NT2/D1 (cell line): Measurements from ENCODE around the gene BCO2.
A peak's percentile ranks its signal among the peaks of the same experiment; 100 is the strongest.

Experiments
- DNase-seq: peaks from one replicate; pipeline ENCODE4 v3.0.0-alpha.2; 2011; ENCODE audit warnings: low read depth, low spot score
- H3K27me3 ChIP-seq: 2 replicates; pipeline ENCODE4 v1.6.0; 2011; ENCODE audit warnings: mild to moderate bottlenecking; ENCODE audit not compliant: insufficient read length, insufficient read depth
- H3K36me3 ChIP-seq: 2 replicates; pipeline ENCODE4 v1.6.1; 2011; ENCODE audit warnings: mild to moderate bottlenecking, low read length, mixed read lengths; ENCODE audit not compliant: insufficient read depth, insufficient read length
- H3K4me1 ChIP-seq: 2 replicates; pipeline ENCODE4 v1.5.1; 2011; ENCODE audit not compliant: insufficient read depth, insufficient read length
- H3K4me3 ChIP-seq: 2 replicates; pipeline ENCODE4 v1.5.1; 2011; ENCODE audit warnings: low read depth; ENCODE audit not compliant: insufficient read length
- H3K9ac ChIP-seq: 2 replicates; pipeline ENCODE4 v1.6.0; 2011; ENCODE audit warnings: low read depth; ENCODE audit not compliant: insufficient read length
- H3K9me3 ChIP-seq: 2 replicates; pipeline ENCODE4 v1.5.1; 2011; ENCODE audit warnings: mild to moderate bottlenecking, low read length; ENCODE audit not compliant: insufficient read depth
- SUZ12 ChIP-seq: IDR thresholded peaks from 2 replicates; pipeline ENCODE4 v1.6.1; 2011; ENCODE audit not compliant: insufficient read length, insufficient read depth; ENCODE audit errors: extremely low read depth
- YY1 ChIP-seq: IDR thresholded peaks from 2 replicates; pipeline ENCODE4 v1.6.1; 2011; ENCODE audit not compliant: insufficient read length, insufficient read depth
- ZNF274 ChIP-seq: IDR thresholded peaks from 2 replicates; pipeline ENCODE4 v1.6.1; 2011; ENCODE audit warnings: mild to moderate bottlenecking, low read depth, low read length

BCO2 gene

DNA sequence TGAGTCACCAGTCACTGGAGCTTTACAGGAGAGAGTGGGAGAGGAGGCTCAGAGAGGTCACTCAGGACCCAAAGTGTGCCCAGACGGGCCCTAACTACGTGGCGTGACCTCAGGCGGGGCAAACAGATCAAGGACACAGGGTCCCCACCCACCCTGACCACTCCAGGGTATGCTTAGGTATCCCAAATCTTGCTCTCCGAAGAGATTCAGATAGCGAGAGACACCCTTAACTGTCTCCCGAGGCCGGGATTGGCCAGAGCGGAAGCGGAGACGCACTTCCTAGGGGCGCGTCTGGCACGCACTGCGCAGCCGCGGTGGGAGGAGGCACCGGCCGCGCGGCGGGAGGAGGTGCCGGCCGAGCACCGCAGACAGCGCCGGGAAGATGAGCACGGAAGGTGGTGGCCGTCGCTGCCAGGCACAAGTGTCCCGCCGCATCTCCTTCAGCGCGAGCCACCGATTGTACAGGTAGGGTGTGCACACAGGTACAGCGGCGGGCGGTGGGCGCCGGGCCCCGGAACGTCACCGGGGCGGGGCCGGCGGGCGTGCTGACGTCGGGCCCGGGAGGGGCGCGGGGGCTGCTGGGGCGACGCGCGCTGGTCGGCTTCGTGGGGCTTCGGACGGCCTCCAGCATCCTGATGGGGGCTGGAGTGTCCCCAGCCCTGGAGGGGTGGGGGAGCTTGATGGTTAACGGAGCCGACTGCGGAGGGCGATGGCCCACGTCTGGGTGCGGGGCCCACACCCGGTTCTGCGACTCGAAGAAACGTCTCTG is 50.9 kb downstream of the BCO2 start, which contains the start of gene PTS:
TSS of gene PTS (plus strand) at position 367 of the 769 bp plus-strand sequence. CDS start at position 383, 16 bp downstream.
- peaks cover 31% of the 10 kb centered on the region for H3K36me3 ChIP-seq
- H3K9me3 ChIP-seq: no peaks in the 10 kb centered on the region
- TF ChIP-seq SUZ12 (no peak), ZNF274 (no peak), YY1 (no peak)
- peak within 1 kb of the TSS; percentile 93 for H3K9ac ChIP-seq
- DNase-seq: peak; percentile 68
- H3K4me3 ChIP-seq: peak within 1 kb of the TSS; percentile 86
- no peaks in the 10 kb centered on the region for H3K27me3 ChIP-seq
- H3K4me1 ChIP-seq: no peaks in the 10 kb centered on the region

DNA sequence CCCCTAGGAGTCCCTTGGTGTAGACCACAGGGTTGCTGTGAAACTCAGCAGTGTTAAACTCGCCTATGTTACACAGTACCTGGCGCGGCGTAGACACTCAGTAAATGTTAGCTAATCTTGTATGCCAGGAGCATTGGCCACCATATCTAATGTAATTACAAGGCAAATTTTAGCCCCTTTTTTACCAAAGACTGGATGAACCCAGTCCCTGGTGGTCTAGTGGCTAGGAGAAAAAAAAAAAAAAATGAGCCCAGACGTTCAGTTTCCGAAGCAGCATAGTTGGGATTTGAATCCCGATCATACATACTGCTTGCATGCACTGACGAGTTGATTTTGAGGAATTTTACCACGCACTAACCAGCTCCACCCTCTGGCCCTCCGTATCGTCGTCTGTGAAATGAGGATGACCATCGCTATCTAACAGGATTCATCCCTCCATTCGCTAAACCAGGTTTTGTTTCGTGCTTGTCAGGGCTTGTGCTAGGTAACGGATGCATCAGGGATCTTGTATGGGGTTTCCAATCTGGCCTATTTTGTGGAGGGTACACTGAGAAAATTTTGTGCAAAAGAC is 51.6 kb downstream of the BCO2 start:
- H3K4me1 ChIP-seq: no peaks in the 10 kb centered on the region
- DNase-seq: no peak
- no peaks in the 10 kb centered on the region for H3K27me3 ChIP-seq
- H3K36me3 ChIP-seq: peaks cover 31% of the 10 kb centered on the region
- TF ChIP-seq SUZ12 (no peak), YY1 (no peak), ZNF274 (no peak)
- no peaks in the 10 kb centered on the region for H3K9me3 ChIP-seq
- H3K4me3 ChIP-seq: peak overlapping the region; percentile 86
- peak overlapping the region; percentile 93 for H3K9ac ChIP-seq

DNA sequence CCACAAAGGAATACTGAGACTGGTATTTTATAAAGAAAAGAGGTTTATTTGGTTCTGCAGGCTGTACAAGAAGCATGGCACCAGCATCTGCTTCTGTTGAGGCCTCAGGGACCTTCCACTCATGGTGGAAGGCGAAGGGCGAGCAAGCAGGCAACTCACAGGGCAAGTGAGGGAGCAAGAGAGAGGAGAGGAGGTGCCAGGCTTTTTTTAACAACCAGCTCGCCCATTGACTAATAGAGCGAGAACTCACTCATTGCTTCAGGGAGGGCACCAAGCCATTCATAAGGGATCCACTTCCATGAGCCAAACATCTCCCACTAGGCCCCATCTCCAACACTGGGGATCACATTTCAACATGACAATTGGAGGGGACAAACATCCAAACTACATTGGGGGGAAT is 52.2 kb downstream of the BCO2 start:
- peak overlapping the region; percentile 86 for H3K4me3 ChIP-seq

DNA sequence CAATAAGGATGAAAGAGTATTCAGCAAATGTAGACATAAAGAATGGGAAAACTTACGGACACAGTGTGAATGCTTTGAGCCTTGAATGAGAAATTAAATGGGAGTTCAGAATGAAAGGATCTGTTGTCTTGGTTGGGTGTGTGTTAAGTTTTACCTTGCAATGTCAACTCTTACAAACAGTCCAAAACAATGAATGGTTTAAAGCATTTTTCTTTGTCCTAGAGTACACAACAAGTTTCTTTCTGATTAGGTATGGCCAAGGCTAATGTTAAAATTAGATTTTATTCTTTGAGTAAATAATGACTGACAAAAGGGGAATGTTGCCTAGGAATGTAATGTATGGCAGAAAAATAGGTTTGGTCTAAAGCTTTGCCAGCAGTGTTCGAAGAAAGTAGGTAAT is 53.4 kb downstream of the BCO2 start:
- Histone ChIP-seq H3K9ac (no peak overlapping the region), H3K27me3 (no peaks in the 10 kb centered on the region), H3K36me3 (peaks cover 49% of the 10 kb centered on the region), H3K4me1 (no peaks in the 10 kb centered on the region), H3K9me3 (no peaks in the 10 kb centered on the region), H3K4me3 (no peak overlapping the region)
- TF ChIP-seq YY1 (no peak), SUZ12 (no peak), ZNF274 (no peak)
- no peak for DNase-seq

More for the DNA sequence above, 52.2 kb downstream of the BCO2 start:
- H3K9ac ChIP-seq: peak overlapping the region; percentile 93
- no peak for TF ChIP-seq SUZ12
- TF ChIP-seq YY1: no peak
- no peak for TF ChIP-seq ZNF274
- H3K9me3 ChIP-seq: no peaks in the 10 kb centered on the region
- H3K4me1 ChIP-seq: no peaks in the 10 kb centered on the region
- no peak for DNase-seq
- peaks cover 37% of the 10 kb centered on the region for H3K36me3 ChIP-seq
- no peaks in the 10 kb centered on the region for H3K27me3 ChIP-seq

DNA sequence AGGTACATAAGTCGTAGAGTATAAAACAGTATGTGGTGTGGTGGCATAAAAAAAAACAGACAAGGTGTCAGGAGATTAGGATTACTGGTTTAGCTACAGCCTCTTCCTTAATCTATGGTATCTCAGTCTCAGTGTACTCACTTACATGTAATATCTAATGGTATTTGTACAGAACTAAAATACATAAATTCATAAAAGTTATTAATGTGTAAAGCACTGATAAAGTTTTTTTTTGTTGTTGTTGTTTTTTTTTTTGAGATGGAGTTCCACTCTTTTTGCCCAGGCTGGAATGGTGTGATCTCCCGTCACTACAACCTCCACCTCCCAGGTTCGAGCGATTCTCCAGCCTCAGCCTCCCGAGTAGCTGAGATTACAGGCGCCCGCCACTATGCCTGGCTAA is 53.8 kb downstream of the BCO2 start:
- DNase-seq: no peak
- peaks cover 53% of the 10 kb centered on the region for H3K36me3 ChIP-seq
- H3K27me3 ChIP-seq: no peaks in the 10 kb centered on the region
- H3K9ac ChIP-seq: no peak overlapping the region
- H3K9me3 ChIP-seq: no peaks in the 10 kb centered on the region
- no peak overlapping the region for H3K4me3 ChIP-seq
- H3K4me1 ChIP-seq: no peaks in the 10 kb centered on the region
- TF ChIP-seq SUZ12: no peak
- no peak for TF ChIP-seq YY1
- no peak for TF ChIP-seq ZNF274

DNA sequence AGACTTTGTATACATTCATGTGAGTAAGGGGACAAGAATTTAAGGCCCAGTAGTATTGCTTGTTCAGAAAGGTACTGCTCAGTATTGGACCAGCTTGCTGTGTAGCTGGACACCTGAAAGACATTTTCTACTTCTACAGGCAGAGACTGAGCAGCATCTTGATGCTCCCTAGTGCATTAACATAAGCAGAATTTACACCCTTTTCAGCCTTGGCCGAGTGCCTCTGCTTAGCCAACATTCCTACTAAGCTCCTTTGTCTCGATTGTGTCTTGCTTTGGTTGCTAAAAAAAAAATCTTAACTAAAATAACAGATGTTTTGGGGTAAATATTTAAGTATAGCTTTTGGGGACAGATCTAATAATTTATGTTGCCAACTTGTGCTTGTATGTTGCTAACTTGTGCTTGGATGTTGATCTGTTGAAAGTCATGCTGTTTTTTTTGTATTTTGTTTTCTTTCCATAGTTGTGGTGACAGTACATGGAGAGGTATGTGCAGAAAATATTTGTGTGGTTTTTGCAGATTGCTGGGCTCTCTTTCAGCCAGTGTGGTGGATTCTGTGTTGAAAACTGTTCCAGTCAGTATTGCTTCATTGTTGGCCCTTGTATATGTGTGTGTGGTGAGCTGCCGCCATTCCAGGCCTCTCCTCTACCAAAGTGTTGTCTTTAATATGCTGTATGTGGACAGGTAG is 54.6 kb downstream of the BCO2 start:
- H3K9ac ChIP-seq: no peak overlapping the region

DNA sequence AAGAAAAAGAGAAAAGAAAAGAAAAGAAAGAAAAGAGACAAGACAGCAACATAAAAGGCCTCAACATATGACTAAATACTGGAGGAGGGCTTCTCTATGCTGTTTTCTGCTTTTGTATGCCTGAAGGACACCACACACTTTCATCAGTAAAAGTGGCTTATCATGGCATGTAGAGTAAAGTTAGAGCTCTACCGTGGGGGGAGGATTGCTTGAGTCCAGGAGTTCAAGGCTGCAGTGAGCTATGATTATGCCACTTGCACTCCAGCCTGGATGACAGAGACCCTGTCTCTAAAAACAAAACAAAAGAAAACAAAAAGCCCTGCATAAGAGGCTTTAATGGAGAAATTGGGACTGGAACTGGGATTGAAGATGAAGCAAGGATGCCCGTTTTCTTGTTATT is 56.6 kb downstream of the BCO2 start:
- peaks cover 71% of the 10 kb centered on the region for H3K36me3 ChIP-seq

More for the DNA sequence above, 54.6 kb downstream of the BCO2 start:
- no peaks in the 10 kb centered on the region for H3K9me3 ChIP-seq
- no peaks in the 10 kb centered on the region for H3K4me1 ChIP-seq
- no peak for TF ChIP-seq ZNF274
- no peak for TF ChIP-seq YY1
- no peak for TF ChIP-seq SUZ12
- no peak for DNase-seq
- no peak overlapping the region for H3K4me3 ChIP-seq
- no peaks in the 10 kb centered on the region for H3K27me3 ChIP-seq
- H3K36me3 ChIP-seq: peaks cover 53% of the 10 kb centered on the region

More for the DNA sequence above, 56.6 kb downstream of the BCO2 start:
- H3K9ac ChIP-seq: no peak overlapping the region
- H3K4me3 ChIP-seq: no peak overlapping the region
- H3K9me3 ChIP-seq: no peaks in the 10 kb centered on the region
- no peak for TF ChIP-seq ZNF274
- no peak for DNase-seq
- no peaks in the 10 kb centered on the region for H3K4me1 ChIP-seq
- no peaks in the 10 kb centered on the region for H3K27me3 ChIP-seq
